NCI-H2196 treated with DMSO at 0.1 percent for 48 hours (cell line): ENCODE results near the gene CCDC30.
A peak's percentile ranks its signal among the peaks of the same experiment; 100 is the strongest.
"Not testable (repeated sequence)": the region's sequence is repeated elsewhere in the genome, so short reads cannot be mapped to it uniquely, and the experiment has no call there.

Source experiments
- DNase-seq: peaks from one replicate; lab custom pipeline; 2025; ENCODE audit not compliant: unreplicated experiment; lab: John Stamatoyannopoulos, UW

The CCDC30 gene

GRCh38 chr1:42646056-42646455 lies 183.0 kb downstream of the CCDC30 start:
- DNase-seq: no peak

- DNase-seq: no peak
Measured at GRCh38 chr1:42657201-42657600, 194.1 kb downstream of the CCDC30 start.

GRCh38 chr1:42657981-42658876 lies 195.1 kb downstream of the CCDC30 start, which contains the start of gene PPIH:
Gene PPIH (plus strand): TSS chr1:42658423. CDS start chr1:42658447, 24 bp downstream.
- DNase-seq: peak; percentile 94

- DNase-seq: no peak
Measured at GRCh38 chr1:42658877-42659337, 195.8 kb downstream of the CCDC30 start.

- no peak for DNase-seq
Measured at GRCh38 chr1:42660907-42661500, 197.9 kb downstream of the CCDC30 start.

- DNase-seq: no peak
Measured at GRCh38 chr1:42669936-42670335, 206.8 kb downstream of the CCDC30 start.

- DNase-seq: no peak
Measured at GRCh38 chr1:42670425-42670824, 207.3 kb downstream of the CCDC30 start.

GRCh38 chr1:42674214-42674613 lies 211.1 kb downstream of the CCDC30 start:
- peak; percentile 19 for DNase-seq

GRCh38 chr1:42674682-42675081 lies 211.6 kb downstream of the CCDC30 start:
- no peak for DNase-seq

- no peak for DNase-seq
Measured at GRCh38 chr1:42675467-42675866, 212.4 kb downstream of the CCDC30 start.

GRCh38 chr1:42676534-42677087 lies 213.5 kb downstream of the CCDC30 start:
- DNase-seq: no peak

GRCh38 chr1:42679364-42679983 lies 216.4 kb downstream of the CCDC30 start:
- no peak for DNase-seq

GRCh38 chr1:42680055-42680454 lies 217.0 kb downstream of the CCDC30 start:
- no peak for DNase-seq

- no peak for DNase-seq
Measured at GRCh38 chr1:42680921-42681683, 218.0 kb downstream of the CCDC30 start.

GRCh38 chr1:42681741-42682483 lies 218.8 kb downstream of the CCDC30 start, which contains the start of gene YBX1:
Gene YBX1 (plus strand): TSS chr1:42682418. CDS start chr1:42682566, 148 bp downstream.
- peak; percentile 99 for DNase-seq

GRCh38 chr1:42682484-42682738 lies 219.3 kb downstream of the CCDC30 start:
- not testable (repeated sequence) for DNase-seq

GRCh38 chr1:42682739-42683531 lies 219.8 kb downstream of the CCDC30 start:
- DNase-seq: no peak

- DNase-seq: no peak
Measured at GRCh38 chr1:42684139-42684538, 221.1 kb downstream of the CCDC30 start.

GRCh38 chr1:42686418-42686817 lies 223.3 kb downstream of the CCDC30 start:
- no peak for DNase-seq
